Keratinocyte (primary cell): Measurements from ENCODE around the gene MALRD1. TPM values are rescaled to one million over a fixed set of nuclear protein-coding genes. Genes with fewer than 3 reads are reported as not detected.

ENCODE experiments used
- DNase-seq: peaks from one replicate; pipeline ENCODE4 v3.0.0-alpha.2; 2011; ENCODE audit warnings: low read depth, missing footprints, low spot score
- FAIRE-seq: peaks from 2 replicates; lab custom pipeline; 2011; peaks lifted over from hg19 to GRCh38; lab: Jason Lieb, UNC
- H2AFZ ChIP-seq: 2 replicates; pipeline ENCODE4 v1.6.0; 2012; ENCODE audit warnings: low read length, control low read depth, inconsistent platforms; ENCODE audit not compliant: control insufficient read depth
- H3K27ac ChIP-seq: 2 replicates; pipeline ENCODE4 v1.5.1; 2011; ENCODE audit warnings: low read length; ENCODE audit not compliant: control insufficient read depth, insufficient read depth
- H3K27me3 ChIP-seq: 3 replicates; pipeline ENCODE4 v1.6.0; 2011; ENCODE audit warnings: low read length; ENCODE audit not compliant: control insufficient read depth, insufficient read depth; ENCODE audit errors: extremely low read depth
- H3K36me3 ChIP-seq, 2 experiments: 2 replicates in 1 of 2; 3 replicates in 1 of 2; pipeline ENCODE4 v1.5.1; 2011; ENCODE audit warnings: low read length in 2 of 2, mild to moderate bottlenecking in 1 of 2; ENCODE audit not compliant: control insufficient read depth in 2 of 2, insufficient read depth in 2 of 2; ENCODE audit errors: extremely low read depth in 1 of 2
- H3K4me1 ChIP-seq: 3 replicates; pipeline ENCODE4 v1.5.1; 2011; ENCODE audit warnings: low read length; ENCODE audit not compliant: control insufficient read depth, insufficient read depth; ENCODE audit errors: extremely low read depth
- H3K4me2 ChIP-seq: 3 replicates; pipeline ENCODE4 v1.6.0; 2011; ENCODE audit warnings: low read depth, low read length; ENCODE audit not compliant: control insufficient read depth, insufficient read depth; ENCODE audit errors: extremely low read depth
- H3K4me3 ChIP-seq, 3 experiments: fragments of 200-600 bp in 1 of 3; sonication (generic) in 1 of 3; 2 replicates in 2 of 3; 3 replicates in 1 of 3; pipeline ENCODE4 v1.5.1; 2011 to 2016; ENCODE audit warnings: low read length in 3 of 3, mild to moderate bottlenecking in 3 of 3, control low read depth in 2 of 3, inconsistent platforms in 1 of 3, low read depth in 1 of 3, mixed read lengths in 1 of 3, mixed run types in 1 of 3, moderate library complexity in 1 of 3; ENCODE audit not compliant: control insufficient read depth in 2 of 3, insufficient read depth in 2 of 3; ENCODE audit errors: extremely low read depth in 1 of 3
- H3K79me2 ChIP-seq: 2 replicates; pipeline ENCODE4 v1.6.0; 2012; ENCODE audit warnings: low read length; ENCODE audit not compliant: control insufficient read depth, insufficient read depth
- H3K9ac ChIP-seq: 3 replicates; pipeline ENCODE4 v1.6.0; 2011; ENCODE audit warnings: low read length; ENCODE audit not compliant: control insufficient read depth, insufficient read depth; ENCODE audit errors: extremely low read depth
- H3K9me1 ChIP-seq: 3 replicates; pipeline ENCODE4 v1.6.0; 2011; ENCODE audit warnings: low read length; ENCODE audit not compliant: control insufficient read depth, insufficient read depth; ENCODE audit errors: extremely low read depth
- H3K9me3 ChIP-seq: 2 replicates; pipeline ENCODE4 v1.5.1; 2012; ENCODE audit warnings: low read depth, low read length; ENCODE audit not compliant: control insufficient read depth
- H4K20me1 ChIP-seq: 3 replicates; pipeline ENCODE4 v1.6.0; 2011; ENCODE audit warnings: low read length; ENCODE audit not compliant: control insufficient read depth, insufficient read depth; ENCODE audit errors: extremely low read depth
- CTCF ChIP-seq, 3 experiments: IDR thresholded peaks in 1 of 3; conservative IDR thresholded peaks in 1 of 3; optimal IDR thresholded peaks in 1 of 3; 2 replicates in 2 of 3; 3 replicates in 1 of 3; pipeline versions ENCODE3 to v1.5.1; 2011; ENCODE audit warnings: low read length in 3 of 3, mild to moderate bottlenecking in 3 of 3, moderate library complexity in 2 of 3, control low read depth in 1 of 3, inconsistent platforms in 1 of 3; ENCODE audit not compliant: insufficient read depth in 2 of 3; ENCODE audit errors: extremely low read depth in 1 of 3
- EZH2 ChIP-seq: IDR thresholded peaks from one replicate; pipeline ENCODE4 v1.6.1; 2012; ENCODE audit warnings: inconsistent platforms, mild to moderate bottlenecking, low read length, moderate library complexity
- dilution Hi-C: fragments of 300-500 bp; cut with MboI; formaldehyde crosslinking; loops from one replicate; pipeline ENCODE4 v1.7.0; 2020; ENCODE audit warnings: low sequenced_read_pairs; ENCODE audit not compliant: extremely low pct_ligation_motif_present
- polyA plus RNA-seq, 5 experiments: library from polyadenylated mRNA; depleted of rRNA in 3 of 5; stranded (reverse) in 3 of 5; stranded (forward) in 1 of 5; unstranded in 1 of 5; fragments of >200 nt; gene quantifications; 1 replicate in 1 of 5; 2 replicates in 3 of 5; 3 replicates in 1 of 5; pipeline versions ENCODE4 v1.2.1 to v1.2.3, GENCODE V29; 2011 to 2012; ENCODE audit warnings: missing spikeins in 2 of 5, low read depth in 1 of 5, low replicate concordance in 1 of 5

The MALRD1 gene
- polyA plus RNA-seq, 1 donor (not counting 4 experiments of a cell fraction or from before 2014, with no cell fraction given), result not detected

- FAIRE-seq (no peak), DNase-seq (no peak)
- Histone ChIP-seq H3K36me3 (no peaks in the 10 kb centered on the region), H4K20me1 (no peaks in the 10 kb centered on the region), H3K9ac (no peak overlapping the region), H3K4me1 (no peaks in the 10 kb centered on the region), H3K9me1 (no peaks in the 10 kb centered on the region), H3K27ac (no peak overlapping the region), H3K4me3 (no peak overlapping the region), H3K27me3 (no peaks in the 10 kb centered on the region), H3K79me2 (no peaks in the 10 kb centered on the region), H3K4me2 (no peak overlapping the region), H2AFZ (no peak overlapping the region), H3K9me3 (no peaks in the 10 kb centered on the region)
- dilution Hi-C loops, result no loop called here
- TF ChIP-seq CTCF (optimal IDR thresholded peaks at IDR 0.05 in 1 of 3, IDR thresholded peaks at IDR 0.05 in 1 of 3, conservative IDR thresholded peaks at IDR 0.05 in 1 of 3; ENCODE audit: extremely low read depth in 1 of 3, insufficient read depth in 2 of 3, low read length in 3 of 3) (no peak), EZH2 (no peak)
These were observed 557.2 kb downstream of the MALRD1 start for GRCh38 chr10:19605806-19606205.

- H3K4me2 ChIP-seq, result no peak overlapping the region
- no peaks in the 10 kb centered on the region for H4K20me1 ChIP-seq
- H3K9me3 ChIP-seq, result no peaks in the 10 kb centered on the region
- H3K9me1 ChIP-seq, result no peaks in the 10 kb centered on the region
- dilution Hi-C loops, result no loop called here
- no peak overlapping the region for H3K9ac ChIP-seq
- H3K4me3 ChIP-seq, result no peak overlapping the region
- H2AFZ ChIP-seq, result no peak overlapping the region
- no peak for FAIRE-seq
- no peaks in the 10 kb centered on the region for H3K27me3 ChIP-seq
- H3K27ac ChIP-seq, result no peak overlapping the region
- TF ChIP-seq CTCF (optimal IDR thresholded peaks at IDR 0.05 in 1 of 3, IDR thresholded peaks at IDR 0.05 in 1 of 3, conservative IDR thresholded peaks at IDR 0.05 in 1 of 3; ENCODE audit: extremely low read depth in 1 of 3, insufficient read depth in 2 of 3, low read length in 3 of 3) (no peak), EZH2 (no peak)
- no peaks in the 10 kb centered on the region for H3K4me1 ChIP-seq
- H3K79me2 ChIP-seq, result no peaks in the 10 kb centered on the region
- no peak for DNase-seq
- H3K36me3 ChIP-seq, result no peaks in the 10 kb centered on the region
These were observed 558.4 kb downstream of the MALRD1 start for GRCh38 chr10:19606968-19607367.
